Inflammatory macrophage treated with lipopolysaccharide for 1 hour (primary cell): ENCODE measurements around the gene TANC1.

Experiments used
- DNase-seq, 2 donors: peaks; one replicate each; pipeline ENCODE4 v3.0.0-alpha.2; 2020 to 2022

The TANC1 gene

DNA sequence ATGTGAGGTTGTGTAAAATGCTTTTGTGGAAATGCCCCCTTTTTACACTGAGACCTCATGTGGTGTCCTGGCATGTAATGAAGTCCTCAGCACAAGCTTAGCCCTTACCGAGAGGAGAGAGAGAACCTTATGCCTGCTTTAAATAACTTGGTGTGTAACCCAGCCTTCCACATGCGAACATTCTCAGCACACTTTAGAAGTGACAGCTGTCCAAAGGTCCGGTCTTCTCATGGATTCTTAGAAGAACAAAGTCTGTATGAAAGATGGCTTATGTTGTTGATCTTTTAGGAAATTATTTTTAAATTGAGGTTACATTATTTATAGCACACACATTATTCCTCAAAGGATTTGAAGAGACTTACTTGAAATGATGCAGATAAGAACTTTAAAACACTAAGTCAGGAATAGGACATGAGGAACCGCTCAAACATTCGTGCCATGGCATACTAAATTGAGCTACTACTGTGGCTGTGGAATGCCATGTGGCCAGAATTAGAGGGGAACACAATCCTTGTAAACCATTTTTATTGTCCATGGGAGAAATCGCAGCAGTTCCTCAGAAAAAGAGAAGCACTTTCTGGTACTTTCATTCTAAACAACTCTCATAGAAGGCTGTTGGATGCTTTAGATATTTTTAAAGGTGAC lies 238.4 kb downstream of the TANC1 start:
- no peak for DNase-seq

DNA sequence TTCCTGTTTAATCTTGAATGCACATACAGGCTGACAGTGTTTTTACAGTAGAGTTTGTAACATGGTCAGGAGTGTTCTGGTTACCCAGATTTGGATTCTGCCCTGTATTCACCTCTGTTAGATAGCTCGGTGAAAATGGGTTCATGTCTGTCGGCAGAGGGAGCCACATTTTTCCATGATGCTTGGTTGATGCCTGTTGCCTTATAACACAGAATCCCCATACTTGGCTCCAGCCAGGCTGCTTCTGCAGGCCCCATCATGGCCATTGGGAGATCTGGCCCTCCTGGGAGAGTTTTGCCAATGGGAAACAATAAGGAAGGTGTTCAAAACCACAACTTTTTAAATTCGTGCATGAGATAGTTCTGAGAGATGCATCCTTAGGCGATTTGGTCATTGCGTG lies 240.0 kb downstream of the TANC1 start:
- no peak for DNase-seq

DNA sequence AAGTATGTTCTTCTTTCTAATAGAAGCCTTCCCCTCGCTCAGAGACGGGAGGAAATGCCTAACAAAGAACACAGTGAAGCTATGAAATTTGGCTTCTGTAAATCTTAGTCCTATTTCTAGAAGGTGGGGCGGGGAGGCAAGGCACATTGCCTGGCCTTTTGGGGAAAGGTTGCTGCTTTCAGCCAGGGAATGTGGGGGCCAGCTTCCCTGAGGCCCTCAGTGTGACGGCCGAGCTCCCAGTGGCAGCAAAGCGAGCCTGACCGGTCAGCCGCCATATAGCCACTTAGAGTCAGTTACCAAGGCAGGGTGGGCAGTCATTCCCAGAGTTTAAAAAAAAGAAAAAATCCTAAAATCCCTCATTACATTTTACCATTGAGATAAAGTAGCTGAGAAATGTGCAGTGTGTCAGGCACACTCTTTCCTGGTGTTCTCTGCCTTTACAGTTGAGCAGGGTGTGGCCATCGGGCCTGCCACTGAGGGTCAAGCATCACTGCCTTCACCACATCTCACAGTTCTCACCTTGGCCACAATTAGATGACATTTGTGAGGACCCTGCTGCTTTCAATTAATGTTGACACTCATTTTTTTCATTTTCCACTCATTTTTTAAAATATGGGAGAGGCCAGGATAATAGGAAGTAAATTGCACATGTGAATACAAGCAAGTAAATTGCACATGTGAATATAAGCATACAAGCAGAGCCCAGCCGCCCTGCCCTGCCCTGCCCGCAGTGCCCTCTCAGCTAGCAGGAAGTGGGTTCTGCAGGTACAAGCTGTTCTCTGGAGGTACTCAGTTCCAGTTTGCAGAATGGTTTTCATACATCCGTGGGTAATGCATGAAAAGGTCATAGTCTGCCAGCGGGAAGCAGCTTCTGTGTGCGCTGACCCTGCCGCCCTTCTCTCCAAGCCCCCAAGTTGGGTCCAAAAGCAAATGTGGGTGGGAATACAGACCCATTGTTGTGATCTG lies 241.2 kb downstream of the TANC1 start:
- DNase-seq: no peak

DNA sequence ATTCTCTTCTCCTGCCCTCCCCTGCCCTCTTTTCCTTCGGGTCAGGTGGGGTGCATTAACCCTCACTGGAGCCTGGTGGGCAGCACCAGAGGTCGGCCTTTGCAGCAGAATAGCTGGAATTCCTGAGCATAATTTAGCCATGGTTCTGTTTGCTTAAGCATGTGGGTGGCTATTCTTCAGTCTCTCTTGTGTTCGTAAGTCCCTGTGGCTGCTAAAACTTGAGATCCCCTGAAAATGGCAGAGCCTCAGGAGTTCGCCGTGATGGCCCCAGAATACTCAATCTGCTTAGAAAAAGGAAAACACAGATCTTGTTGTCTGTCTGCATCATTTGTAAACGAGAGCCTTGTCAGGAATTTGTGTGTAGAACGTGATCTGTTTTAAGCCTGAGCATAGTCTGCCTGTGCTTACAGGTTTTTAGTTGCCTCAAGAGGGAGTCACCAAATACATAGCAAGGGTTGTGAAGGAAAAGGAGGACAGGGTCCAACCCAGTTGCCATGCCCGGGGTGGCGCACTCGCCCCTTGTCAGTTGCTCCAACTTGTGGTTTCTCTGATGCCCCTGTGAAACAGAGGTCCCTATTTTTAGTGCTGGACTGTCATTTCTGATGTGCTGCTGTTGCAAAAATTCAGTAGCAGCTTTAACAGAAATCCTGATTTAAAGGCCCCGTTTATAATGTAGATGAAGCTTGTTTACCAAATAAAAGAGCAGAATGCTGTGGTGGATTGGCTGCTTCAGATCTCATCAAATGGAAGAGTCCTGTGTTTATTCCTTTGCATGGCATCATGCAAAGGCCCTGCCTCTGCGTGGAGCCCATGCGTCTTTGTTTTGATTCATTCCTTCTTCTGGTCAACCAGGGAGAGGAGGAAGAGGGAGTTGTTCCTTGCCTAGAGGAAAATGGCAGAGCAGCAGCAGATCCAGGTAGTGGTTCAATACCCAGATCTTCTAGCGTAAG lies 243.3 kb downstream of the TANC1 start:
- DNase-seq: no peak

DNA sequence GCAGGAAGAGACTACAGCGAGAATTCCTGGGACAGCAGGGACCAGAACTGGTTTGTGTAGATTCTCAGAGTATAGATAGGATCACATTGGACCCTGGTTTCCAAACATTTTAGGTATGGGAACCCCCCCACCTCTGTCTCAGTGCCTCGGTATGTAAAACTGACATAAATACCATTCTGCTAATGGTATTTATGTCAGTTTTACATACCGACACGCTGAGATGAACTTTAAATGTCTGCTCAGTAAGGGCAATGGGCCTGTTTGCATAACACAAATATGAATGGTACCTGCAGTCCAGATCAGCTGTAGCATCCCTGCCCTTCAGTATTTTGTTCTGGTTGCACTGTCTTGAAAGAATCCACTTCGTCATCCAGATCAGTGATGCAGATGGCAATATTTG lies 244.9 kb downstream of the TANC1 start:
- DNase-seq: no peak

DNA sequence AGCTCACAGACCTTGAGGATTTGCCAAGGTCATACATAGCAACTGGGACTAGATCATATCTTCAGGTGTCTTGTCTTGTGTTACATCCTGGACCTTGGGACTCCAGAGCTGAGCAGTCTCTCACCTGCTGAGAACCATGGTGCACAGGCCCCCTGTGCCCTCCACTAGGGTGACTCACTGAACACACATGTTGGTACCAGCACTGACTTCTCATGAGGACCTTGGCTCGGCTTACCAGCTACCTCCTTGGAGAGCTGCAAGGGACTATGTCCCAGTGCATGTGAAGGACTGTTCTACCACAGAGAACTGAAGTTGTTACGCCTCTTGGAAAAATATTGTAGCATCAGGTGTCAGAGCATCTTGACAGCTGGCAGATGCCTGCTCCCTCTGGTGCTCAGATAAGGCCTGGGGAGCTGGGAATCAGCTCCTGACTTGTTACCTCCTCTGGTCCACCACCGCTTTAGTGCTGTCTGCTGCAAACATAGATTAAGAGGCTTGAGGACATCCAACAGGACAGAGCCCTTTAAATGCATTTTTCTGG lies 246.0 kb downstream of the TANC1 start:
- DNase-seq: no peak

DNA sequence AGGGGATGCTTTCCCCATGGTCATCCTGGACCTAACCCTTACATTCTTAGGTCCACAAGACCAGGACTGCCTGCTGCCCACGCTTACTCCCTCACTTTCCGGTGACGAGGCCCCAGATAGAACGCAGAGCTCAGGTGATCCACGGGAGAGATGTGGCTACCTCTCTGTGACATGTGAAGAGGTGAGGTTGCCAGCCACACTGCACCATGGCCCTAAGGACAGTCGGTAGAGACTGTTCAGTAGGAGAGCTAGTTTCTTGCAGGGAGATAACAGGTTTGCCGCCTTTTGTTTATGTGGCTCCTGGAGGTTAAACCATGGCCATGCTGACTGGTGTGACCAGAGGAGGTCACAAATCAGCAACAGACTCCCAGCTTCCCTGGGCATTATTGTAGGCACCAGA lies 246.7 kb downstream of the TANC1 start:
- DNase-seq: no peak

DNA sequence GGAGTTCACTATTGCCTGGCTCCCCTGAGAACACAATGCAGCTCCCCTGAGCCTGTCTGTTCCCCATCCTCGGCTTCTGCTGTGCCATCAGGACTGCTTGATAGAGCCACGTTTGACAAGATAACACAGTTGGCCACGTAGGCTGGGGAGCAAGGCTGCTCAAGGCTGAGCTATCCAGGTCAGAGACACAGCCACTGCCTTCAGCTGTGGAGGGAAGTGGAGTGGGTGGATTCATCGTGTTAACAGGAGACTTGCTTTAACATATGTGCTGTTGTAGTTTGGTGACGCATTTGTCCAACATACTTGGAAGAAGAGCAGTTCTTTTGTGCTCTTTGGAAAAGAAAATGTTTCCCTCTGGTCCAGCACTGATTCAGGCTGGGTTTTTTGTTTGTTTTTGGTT lies 249.2 kb downstream of the TANC1 start:
- no peak for DNase-seq

DNA sequence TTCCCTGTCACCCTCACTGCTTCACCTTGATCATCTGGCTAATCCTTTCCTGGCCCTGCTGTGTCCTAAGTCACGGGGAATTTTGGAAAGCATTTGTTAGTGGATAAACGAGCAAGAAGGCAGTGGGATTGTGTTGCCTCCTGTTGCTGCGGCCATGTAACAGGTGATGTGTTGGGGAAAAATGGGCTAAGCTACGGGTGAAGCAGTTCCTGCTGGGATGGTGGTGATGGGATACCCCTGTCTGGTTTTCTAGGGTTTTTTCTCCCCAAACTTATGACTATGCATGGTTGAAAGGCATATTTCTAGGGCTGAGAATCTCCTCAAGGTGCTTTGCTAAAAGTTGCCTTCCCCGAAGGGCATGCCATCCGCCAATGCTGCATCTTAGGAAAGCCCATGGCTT lies 249.9 kb downstream of the TANC1 start:
- no peak for DNase-seq

DNA sequence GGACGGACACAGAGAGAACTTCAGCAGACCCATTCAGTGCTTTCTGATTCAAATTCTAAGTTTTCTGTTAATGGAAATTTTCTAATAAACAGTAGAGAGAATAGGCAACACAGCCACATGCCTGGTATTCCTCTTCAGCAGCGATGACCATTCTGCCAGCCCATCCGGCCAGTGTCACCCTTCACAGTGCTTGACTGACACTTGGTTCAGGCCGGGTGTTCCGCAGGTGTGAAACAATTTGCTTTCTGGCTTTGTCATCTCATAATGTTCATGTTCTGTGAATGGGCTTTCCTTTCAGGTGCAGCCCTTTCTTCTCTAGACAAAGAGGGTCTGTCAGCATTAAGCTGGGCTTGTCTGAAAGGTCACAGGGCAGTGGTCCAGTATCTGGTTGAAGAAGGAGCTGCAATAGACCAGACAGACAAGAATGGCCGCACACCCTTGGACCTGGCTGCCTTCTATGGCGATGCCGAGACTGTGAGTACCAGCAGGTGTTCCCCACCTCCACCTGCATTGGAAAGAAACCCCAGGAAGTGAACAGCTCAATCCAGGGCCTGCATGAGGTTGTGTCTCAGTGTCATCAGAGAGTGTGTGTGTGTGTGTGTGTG lies 251.1 kb downstream of the TANC1 start:
- no peak for DNase-seq

DNA sequence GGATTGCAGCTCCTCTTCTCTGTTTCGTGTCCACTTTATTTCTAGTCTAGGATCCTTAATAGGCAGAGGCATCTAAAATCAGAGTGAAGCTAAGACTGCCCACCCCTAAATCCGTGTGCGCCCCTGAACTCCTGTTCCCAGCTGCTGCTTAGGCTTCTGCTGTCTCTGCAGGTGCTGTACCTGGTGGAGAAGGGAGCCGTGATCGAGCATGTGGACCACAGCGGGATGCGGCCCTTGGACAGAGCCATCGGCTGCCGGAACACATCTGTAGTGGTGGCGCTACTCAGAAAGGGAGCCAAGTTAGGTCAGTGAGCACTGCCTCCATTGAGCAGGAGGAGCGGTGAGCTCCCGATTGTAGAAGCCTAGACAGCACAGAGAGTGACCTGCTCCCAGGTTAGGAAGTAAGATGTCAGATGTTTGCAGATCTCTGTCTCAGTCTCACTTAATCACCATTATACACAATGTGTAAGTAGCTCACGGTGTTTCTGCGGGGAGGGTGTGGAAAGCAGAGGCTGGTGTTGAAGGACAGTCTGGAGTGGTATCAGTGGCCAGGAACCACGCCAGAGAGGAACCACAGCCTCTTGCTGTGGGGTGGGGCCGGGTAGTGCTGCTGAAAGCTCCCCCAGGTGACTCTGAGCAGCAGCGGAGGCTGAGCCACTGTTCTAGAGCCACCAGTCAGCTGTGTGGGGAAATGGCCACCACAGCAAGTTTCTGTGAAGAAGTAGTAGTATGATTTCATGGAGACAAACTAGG lies 255.8 kb downstream of the TANC1 start:
- DNase-seq: no peak

DNA sequence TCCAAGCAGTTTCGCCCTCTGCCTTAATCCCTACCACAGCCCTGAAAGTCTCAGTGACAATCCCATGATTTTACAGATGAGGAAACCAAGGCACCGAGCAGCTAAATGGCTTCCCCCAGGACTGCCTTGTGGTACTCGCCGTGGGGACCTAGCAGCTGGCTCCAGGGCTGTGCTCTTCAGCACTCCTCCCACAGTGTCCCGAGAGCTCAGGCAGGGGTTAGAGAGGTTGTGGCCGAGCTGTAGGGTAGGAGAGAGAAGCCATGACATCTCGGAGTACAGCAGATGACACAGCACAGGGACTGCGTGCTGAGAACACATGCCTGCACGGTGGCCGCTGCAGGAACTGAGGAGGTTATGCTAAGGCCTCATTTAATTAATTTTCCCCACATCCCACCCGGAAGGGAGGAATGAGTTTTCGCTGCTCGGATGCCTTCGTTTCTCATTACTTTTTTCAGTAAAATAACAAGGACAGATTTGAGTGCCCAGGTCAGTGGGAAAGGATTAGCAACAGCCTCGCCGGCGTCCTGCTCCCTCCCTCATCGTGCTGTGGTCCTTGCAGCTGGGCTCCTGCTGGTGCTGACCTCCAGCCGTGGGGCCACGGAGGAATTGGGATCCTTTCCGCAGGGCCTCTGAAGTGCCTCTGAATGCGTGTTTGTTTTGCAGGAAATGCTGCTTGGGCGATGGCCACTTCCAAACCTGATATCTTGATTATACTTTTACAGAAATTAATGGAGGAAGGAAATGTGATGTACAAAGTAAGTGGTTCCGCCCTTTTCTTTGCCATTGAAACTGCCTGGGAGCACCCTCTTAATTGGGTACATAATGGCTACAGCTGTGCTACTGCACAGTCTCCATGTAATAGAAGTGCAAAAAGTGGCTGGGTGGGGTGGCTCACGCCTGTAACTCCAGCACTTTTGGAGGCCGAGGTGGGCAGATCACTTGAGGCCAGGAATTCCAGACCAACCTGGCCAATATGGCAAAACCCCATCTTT lies 256.9 kb downstream of the TANC1 start:
- no peak for DNase-seq

DNA sequence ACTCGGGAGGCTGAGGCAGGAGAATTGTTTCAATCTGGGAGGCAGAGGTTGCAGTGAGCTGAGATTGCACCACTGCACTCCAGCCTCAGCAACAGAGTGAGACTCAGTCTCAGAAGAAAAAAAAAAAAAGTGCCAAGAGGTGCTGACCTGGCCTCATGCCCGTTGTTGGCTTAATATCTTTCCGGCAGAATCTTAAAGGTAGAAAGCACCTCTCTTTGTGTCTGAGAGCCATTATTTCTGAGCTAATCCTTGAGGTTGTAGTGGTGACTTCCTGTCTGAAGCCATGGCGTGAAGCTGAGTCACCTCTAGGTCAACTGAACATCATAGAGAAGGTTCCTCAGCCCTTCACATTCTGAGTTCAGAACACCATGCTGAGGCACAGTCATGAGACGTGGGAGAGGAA lies 257.6 kb downstream of the TANC1 start:
- peak; percentile 77 to 91 for DNase-seq

DNA sequence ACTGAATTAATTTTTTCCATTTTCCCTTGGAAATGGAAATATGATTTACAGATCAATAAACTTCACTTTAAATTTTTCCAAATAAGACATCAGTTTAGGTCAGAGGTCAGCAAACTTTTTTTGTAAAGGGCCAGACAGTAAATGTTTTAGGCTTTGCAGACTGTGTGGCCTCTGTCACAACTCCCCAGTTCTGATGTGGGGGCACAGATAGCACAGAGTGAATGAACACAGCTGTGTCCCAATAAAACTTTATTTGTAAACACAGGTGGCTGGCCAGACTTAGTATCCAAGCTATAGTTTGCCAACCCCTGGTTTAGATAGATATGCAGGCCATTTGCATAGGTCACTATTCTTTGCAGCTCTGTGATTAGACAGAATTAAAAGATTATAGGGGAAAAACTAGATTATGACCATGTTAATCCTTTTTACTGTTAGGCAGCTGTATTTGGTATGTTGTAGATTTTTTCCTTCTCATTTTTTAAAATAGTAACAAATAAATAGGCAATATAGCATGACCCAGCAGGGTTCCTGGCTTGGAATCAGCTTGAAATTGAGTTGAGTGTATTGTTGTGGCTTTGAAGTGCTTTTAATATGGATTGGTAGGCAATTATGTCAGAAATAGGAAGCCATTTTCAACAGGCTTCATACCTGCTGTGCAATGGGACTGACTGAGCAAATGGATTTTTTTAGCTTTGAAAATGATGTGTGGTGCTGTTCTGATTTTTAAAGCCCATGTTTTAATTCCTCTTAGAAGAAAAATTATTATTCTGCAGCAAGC lies 258.4 kb downstream of the TANC1 start:
- DNase-seq: peak; percentile 3 to 6

DNA sequence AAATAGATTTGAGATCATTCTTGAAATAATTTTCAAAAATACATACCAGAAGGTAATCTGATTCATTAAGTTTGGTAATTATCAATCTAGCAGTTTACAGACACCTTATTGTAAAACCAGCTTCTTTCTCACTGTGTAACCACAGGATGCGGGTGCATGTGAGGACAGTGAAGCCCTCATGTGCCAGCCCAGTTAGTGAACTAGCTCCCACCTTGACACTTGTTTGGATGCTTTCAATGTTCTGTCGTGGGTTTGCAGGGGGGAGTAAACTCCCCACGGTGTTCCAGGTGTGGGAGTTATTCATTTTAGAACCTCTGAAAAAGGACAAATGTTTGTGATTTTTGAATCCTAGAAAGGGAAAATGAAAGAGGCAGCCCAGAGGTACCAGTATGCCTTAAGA lies 259.0 kb downstream of the TANC1 start:
- no peak for DNase-seq

DNA sequence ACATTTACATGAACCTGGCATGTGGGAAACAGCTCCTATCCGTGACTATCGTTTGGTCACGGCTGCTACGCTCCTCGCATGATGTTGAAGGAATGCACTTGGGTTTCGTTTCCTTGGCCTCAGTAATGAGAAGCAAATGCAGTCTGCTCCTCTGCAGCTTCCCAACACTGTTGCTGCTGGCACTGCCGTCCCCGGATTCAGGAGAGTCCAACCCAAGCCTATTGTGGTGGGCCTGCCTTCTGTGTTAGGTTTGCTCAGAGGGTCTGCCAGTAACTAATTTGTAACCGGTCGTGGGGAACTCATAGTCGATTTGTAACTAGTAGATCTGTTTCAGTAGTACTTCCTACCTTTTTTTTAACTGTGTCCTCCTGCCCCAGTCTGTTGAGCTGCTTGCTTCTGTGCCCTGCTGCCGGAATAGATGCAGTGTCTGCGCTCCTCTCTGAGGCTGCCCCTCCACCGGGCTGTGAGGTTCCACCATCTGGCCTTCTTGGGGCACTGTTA lies 259.7 kb downstream of the TANC1 start:
- no peak for DNase-seq

DNA sequence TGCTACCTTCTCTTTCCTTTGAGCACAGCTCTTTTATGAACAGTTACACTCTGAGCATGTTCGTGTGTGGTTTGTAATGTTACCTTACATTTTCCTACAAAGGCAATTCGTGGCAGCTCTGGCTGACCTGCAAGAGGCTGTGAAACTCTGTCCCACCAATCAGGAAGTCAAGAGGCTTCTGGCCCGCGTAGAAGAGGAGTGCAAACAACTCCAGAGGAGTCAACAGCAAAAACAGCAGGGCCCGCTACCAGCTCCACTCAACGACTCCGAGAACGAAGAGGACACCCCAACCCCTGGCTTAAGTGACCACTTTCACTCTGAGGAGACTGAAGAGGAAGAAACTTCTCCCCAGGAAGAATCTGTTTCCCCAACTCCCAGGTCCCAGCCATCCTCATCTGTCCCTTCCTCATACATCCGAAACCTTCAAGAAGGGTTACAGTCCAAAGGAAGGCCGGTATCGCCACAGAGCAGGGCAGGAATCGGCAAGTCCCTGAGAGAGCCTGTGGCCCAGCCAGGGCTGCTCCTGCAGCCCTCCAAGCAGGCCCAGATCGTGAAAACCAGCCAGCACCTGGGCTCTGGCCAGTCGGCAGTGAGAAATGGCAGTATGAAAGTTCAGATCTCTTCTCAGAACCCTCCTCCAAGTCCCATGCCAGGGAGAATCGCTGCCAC lies 261.2 kb downstream of the TANC1 start:
- DNase-seq: no peak

DNA sequence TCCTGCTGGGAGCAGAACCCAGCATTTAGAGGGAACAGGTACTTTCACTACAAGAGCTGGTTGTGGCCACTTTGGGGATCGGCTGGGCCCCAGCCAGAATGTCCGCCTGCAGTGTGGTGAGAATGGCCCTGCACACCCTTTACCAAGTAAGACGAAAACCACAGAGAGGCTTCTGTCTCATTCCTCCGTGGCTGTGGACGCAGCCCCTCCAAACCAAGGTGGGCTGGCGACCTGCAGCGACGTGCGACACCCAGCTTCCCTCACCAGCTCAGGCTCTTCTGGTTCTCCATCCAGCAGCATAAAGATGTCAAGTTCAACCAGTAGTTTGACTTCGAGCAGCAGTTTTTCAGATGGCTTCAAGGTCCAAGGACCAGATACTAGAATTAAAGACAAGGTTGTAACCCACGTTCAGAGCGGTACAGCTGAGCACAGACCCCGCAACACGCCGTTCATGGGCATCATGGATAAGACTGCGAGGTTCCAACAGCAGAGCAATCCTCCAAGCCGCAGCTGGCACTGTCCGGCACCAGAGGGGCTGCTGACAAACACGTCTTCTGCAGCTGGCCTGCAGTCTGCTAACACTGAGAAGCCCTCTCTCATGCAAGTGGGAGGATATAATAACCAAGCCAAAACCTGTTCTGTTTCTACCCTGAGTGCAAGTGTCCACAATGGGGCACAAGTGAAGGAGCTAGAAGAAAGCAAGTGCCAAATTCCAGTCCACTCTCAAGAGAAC lies 261.9 kb downstream of the TANC1 start:
- DNase-seq: no peak
